ENCODE results near the gene CSTF3. TPM values are rescaled to one million over a fixed set of nuclear protein-coding genes. Genes with fewer than 3 reads are reported as not detected.

The CSTF3 gene
- polyA plus RNA-seq, 1 donor = 49.2 TPM

GRCh38 chr11:33103836-33104235, 57.4 kb downstream of the CSTF3 start:
- peaks cover 31% of the 10 kb centered on the region for H3K36me3 ChIP-seq (ENCODE audit: control insufficient read depth, insufficient read depth, low read length)
- H3K4me1 ChIP-seq (ENCODE audit: control insufficient read depth, insufficient read depth, low read length) = peaks cover 3% of the 10 kb centered on the region
- no peak for DNase-seq
- H3K9me3 ChIP-seq (ENCODE audit: control insufficient read depth, low read depth, low read length) = no peaks in the 10 kb centered on the region
- H3K4me3 ChIP-seq (ENCODE audit: low read length) = no peak overlapping the region
- no peaks in the 10 kb centered on the region for H3K27me3 ChIP-seq (ENCODE audit: control insufficient read depth, insufficient read depth, low read length)
- no peak overlapping the region for H3K27ac ChIP-seq (ENCODE audit: low read length)

DNA sequence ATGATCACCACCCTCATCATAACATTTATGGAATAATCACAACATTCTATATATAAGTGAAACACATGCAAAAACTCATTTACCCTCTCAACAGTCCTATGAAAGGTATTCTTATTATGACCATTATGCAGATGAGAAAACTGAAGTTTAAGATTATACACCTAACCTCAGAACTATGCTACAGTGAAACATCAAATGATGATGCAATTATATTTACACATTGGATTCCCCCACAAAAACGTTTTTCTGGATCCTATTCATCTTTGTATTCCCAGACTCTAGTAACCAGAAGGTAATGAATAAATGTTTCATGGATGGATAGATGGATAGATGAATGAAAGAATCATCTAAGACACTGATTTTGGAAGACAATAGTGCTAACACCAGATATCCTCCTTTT, 67.1 kb downstream of the CSTF3 start:
- Histone ChIP-seq H3K27ac (ENCODE audit: low read length) (no peak overlapping the region), H3K27me3 (ENCODE audit: control insufficient read depth, insufficient read depth, low read length) (no peaks in the 10 kb centered on the region), H3K9me3 (ENCODE audit: control insufficient read depth, low read depth, low read length) (no peaks in the 10 kb centered on the region), H3K36me3 (ENCODE audit: control insufficient read depth, insufficient read depth, low read length) (peaks cover 35% of the 10 kb centered on the region), H3K4me3 (ENCODE audit: low read length) (no peak overlapping the region), H3K4me1 (ENCODE audit: control insufficient read depth, insufficient read depth, low read length) (no peaks in the 10 kb centered on the region)
- WGBS (ENCODE audit: insufficient coverage, low lambda C conversion rate) = no CpG with 5 or more reads among the region's 1 CpG
- no peak for DNase-seq

DNA sequence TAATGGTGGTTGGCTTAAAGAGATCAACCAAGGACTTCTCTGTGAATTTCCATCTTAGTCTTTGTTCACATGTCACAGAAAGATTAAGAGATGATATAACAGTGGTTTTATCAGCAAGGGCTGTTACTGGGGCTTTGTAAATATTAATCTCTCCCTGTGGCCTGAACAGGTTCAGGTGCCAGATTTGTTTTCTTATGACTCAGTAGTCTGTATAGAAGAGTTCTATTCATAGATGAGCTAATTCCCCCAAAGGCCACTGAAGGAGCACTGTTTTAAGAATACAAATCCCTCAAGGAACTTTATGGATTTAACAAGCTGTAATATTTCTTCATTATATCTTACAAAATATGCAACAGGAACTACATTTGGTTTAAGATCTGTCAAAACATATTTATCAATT, 71.5 kb downstream of the CSTF3 start:
- no peaks in the 10 kb centered on the region for H3K9me3 ChIP-seq (ENCODE audit: control insufficient read depth, low read depth, low read length)
- no peak for DNase-seq

DNA sequence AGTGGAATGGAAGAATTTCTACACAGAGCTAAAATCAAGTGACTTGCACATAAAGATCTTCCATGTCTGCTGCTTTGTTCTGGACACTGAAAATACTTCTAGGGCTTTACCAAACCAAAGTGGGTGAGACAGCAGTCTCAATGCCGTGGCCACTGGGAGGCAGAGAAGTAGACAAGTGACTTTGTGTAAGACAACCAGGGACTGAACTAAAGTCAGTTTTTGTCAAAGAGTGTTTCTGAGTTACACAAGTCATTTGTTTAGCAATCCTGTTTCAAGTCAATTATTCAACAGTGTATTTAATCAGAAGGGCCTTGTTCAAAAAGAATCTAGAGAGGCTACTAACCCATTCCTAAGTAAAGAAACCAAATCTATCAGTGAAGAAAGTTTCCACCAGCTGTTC, 75.3 kb downstream of the CSTF3 start:
- no peak for DNase-seq
- no peak overlapping the region for H3K27ac ChIP-seq (ENCODE audit: low read length)
- H3K4me1 ChIP-seq (ENCODE audit: control insufficient read depth, insufficient read depth, low read length) = peaks cover 4% of the 10 kb centered on the region
- no peaks in the 10 kb centered on the region for H3K27me3 ChIP-seq (ENCODE audit: control insufficient read depth, insufficient read depth, low read length)
- H3K4me3 ChIP-seq (ENCODE audit: low read length) = no peak overlapping the region
- peaks cover 43% of the 10 kb centered on the region for H3K36me3 ChIP-seq (ENCODE audit: control insufficient read depth, insufficient read depth, low read length)
- H3K9me3 ChIP-seq (ENCODE audit: control insufficient read depth, low read depth, low read length) = no peaks in the 10 kb centered on the region
- no CpG with 5 or more reads among the region's 1 CpG for WGBS (ENCODE audit: insufficient coverage, low lambda C conversion rate)

More for the DNA sequence above, 71.5 kb downstream of the CSTF3 start:
- no peaks in the 10 kb centered on the region for H3K27me3 ChIP-seq (ENCODE audit: control insufficient read depth, insufficient read depth, low read length)
- no peak overlapping the region for H3K27ac ChIP-seq (ENCODE audit: low read length)
- H3K36me3 ChIP-seq (ENCODE audit: control insufficient read depth, insufficient read depth, low read length) = peaks cover 28% of the 10 kb centered on the region
- no peak overlapping the region for H3K4me3 ChIP-seq (ENCODE audit: low read length)
- peaks cover 4% of the 10 kb centered on the region for H3K4me1 ChIP-seq (ENCODE audit: control insufficient read depth, insufficient read depth, low read length)

DNA sequence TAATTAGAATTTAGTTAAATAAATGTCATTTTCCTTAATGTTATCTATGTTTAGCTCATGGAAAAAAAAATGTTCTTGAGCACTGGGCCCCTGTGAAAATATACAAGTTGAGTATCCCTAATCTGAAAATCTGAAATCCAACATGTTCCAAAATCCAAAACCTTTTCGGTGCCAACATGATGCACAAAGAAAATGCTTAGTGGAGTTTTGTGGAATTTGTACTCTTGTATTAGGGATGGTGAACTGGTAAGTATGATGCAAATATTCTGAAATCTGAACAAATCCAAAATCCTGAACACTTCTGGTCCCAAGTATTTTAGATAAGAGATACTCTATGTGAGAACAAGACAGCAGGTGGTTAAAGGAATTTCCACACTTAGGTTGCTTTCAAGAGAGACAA, 77.4 kb downstream of the CSTF3 start:
- no peak for DNase-seq
- WGBS (ENCODE audit: insufficient coverage, low lambda C conversion rate) = no CpG with 5 or more reads among the region's 1 CpG
- no peaks in the 10 kb centered on the region for H3K27me3 ChIP-seq (ENCODE audit: control insufficient read depth, insufficient read depth, low read length)

GRCh38 chr11:33072465-33072864, 88.8 kb downstream of the CSTF3 start:
- Histone ChIP-seq H3K4me1 (ENCODE audit: control insufficient read depth, insufficient read depth, low read length) (peaks cover 2% of the 10 kb centered on the region), H3K36me3 (ENCODE audit: control insufficient read depth, insufficient read depth, low read length) (peaks cover 69% of the 10 kb centered on the region), H3K27me3 (ENCODE audit: control insufficient read depth, insufficient read depth, low read length) (no peaks in the 10 kb centered on the region), H3K4me3 (ENCODE audit: low read length) (no peak overlapping the region), H3K27ac (ENCODE audit: low read length) (no peak overlapping the region), H3K9me3 (ENCODE audit: control insufficient read depth, low read depth, low read length) (no peaks in the 10 kb centered on the region)
- WGBS (ENCODE audit: insufficient coverage, low lambda C conversion rate) = no CpG with 5 or more reads among the region's 8 CpGs
- DNase-seq = no peak

More for the DNA sequence above, 77.4 kb downstream of the CSTF3 start:
- Histone ChIP-seq H3K4me1 (ENCODE audit: control insufficient read depth, insufficient read depth, low read length) (peaks cover 4% of the 10 kb centered on the region), H3K9me3 (ENCODE audit: control insufficient read depth, low read depth, low read length) (no peaks in the 10 kb centered on the region), H3K36me3 (ENCODE audit: control insufficient read depth, insufficient read depth, low read length) (peaks cover 44% of the 10 kb centered on the region), H3K4me3 (ENCODE audit: low read length) (no peak overlapping the region), H3K27ac (ENCODE audit: low read length) (no peak overlapping the region)

DNA sequence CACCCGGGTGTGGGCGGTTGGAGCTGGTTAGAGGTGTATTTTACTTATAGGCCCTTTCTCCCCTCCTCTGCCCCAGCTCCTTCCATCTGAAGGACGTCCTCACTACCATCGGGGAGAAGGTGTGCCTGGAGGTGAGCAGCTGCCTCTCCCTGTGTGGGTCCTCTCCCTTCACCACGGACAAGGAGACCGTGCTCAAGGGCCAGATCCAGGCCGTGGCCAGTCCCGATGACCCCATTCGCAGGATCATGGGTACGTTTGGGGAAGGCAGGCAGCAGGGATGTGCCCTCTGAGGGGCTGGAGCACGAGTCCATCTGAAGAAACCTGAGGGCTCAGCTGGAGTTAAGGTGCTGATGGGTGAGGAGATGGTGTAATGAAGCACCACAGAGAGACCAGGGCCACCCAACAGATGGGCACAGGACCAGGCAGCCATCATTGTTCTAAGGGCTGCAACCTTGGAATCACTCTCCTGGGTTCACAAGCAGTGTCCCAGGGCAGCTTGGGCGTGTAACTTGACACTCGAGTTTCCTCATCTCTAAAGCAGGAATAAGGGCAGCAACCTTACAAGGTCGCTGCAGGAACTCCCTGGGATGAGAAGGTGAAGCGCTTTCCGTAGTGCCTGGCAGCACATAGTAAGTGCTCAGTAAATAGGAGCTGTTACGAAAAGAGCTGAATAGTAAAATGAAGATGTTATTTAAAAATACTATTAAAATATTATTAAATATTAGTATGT, 92.5 kb downstream of the CSTF3 start:
- Histone ChIP-seq H3K4me3 (ENCODE audit: low read length) (no peak overlapping the region), H3K4me1 (ENCODE audit: control insufficient read depth, insufficient read depth, low read length) (peaks cover 9% of the 10 kb centered on the region), H3K9me3 (ENCODE audit: control insufficient read depth, low read depth, low read length) (no peaks in the 10 kb centered on the region), H3K27me3 (ENCODE audit: control insufficient read depth, insufficient read depth, low read length) (no peaks in the 10 kb centered on the region), H3K27ac (ENCODE audit: low read length) (no peak overlapping the region), H3K36me3 (ENCODE audit: control insufficient read depth, insufficient read depth, low read length) (peaks cover 56% of the 10 kb centered on the region)
- WGBS (ENCODE audit: insufficient coverage, low lambda C conversion rate) = 80% methylated on average over 1 of the region's 17 CpGs
- no peak for DNase-seq

GRCh38 chr11:33067294-33067693, 94.0 kb downstream of the CSTF3 start:
- no peak overlapping the region for H3K4me3 ChIP-seq (ENCODE audit: low read length)
- no peak for DNase-seq
- no peak overlapping the region for H3K27ac ChIP-seq (ENCODE audit: low read length)
- H3K36me3 ChIP-seq (ENCODE audit: control insufficient read depth, insufficient read depth, low read length) = peaks cover 47% of the 10 kb centered on the region
- no CpG with 5 or more reads among the region's 3 CpGs for WGBS (ENCODE audit: insufficient coverage, low lambda C conversion rate)
- H3K9me3 ChIP-seq (ENCODE audit: control insufficient read depth, low read depth, low read length) = no peaks in the 10 kb centered on the region
- peaks cover 9% of the 10 kb centered on the region for H3K4me1 ChIP-seq (ENCODE audit: control insufficient read depth, insufficient read depth, low read length)
- no peaks in the 10 kb centered on the region for H3K27me3 ChIP-seq (ENCODE audit: control insufficient read depth, insufficient read depth, low read length)

DNA sequence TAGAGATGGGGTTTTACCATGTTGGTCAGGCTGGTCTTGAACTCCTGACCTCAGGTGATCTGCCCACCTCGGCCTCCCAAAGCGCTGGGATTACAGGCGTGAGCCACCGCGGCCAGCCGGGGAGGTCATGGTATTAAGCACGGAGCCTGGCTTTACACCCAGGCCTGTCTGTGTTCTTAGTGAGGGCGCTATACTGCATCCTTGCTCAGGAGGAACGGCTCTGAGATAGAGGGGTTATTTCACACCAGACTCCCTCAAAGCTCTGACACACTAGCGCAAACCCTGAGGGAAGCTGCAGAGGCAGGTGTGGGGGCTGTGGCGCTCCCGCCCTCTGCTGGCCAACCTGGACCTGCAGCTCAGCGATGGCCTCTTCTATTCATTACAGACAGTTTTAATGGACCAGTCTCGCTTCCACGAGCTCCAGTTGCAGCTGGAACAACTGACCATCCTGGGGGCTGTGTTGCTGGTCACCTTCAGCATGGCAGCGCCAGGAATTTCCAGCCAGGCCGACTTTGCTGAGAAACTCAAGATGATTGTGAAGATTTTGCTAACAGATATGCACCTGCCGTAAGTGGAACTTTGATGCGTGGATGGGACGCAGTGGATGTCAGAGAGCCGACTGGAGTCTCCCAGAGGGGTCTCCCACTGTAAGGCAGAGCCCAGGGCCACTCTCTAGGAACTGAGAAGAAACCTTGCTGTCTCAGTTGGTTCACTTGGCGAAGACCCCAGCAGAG, 95.7 kb downstream of the CSTF3 start:
- Histone ChIP-seq H3K27me3 (ENCODE audit: control insufficient read depth, insufficient read depth, low read length) (no peaks in the 10 kb centered on the region), H3K27ac (ENCODE audit: low read length) (no peak overlapping the region), H3K36me3 (ENCODE audit: control insufficient read depth, insufficient read depth, low read length) (peaks cover 40% of the 10 kb centered on the region)

DNA sequence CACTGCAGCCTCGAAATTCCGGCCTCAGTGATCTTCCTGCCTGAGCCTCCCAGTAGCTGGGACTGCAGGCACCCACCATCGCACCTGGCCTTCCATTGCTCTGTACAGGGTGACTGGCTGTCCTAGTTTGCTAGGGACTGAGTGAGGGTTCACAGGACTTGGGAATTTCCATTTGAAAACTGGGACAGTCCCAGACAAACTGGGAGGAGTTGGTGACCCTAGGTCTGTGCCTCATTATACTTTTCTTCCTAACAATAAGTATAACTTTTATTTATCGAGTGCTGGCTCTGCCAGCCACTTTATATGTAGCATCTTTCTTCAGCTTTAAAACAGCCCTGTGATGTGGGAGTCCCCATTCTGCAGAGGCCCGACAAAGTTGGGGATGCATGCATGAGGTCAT, 96.4 kb downstream of the CSTF3 start:
- Histone ChIP-seq H3K27me3 (ENCODE audit: control insufficient read depth, insufficient read depth, low read length) (no peaks in the 10 kb centered on the region), H3K27ac (ENCODE audit: low read length) (no peak overlapping the region), H3K9me3 (ENCODE audit: control insufficient read depth, low read depth, low read length) (no peaks in the 10 kb centered on the region), H3K4me3 (ENCODE audit: low read length) (no peak overlapping the region), H3K36me3 (ENCODE audit: control insufficient read depth, insufficient read depth, low read length) (peaks cover 43% of the 10 kb centered on the region), H3K4me1 (ENCODE audit: control insufficient read depth, insufficient read depth, low read length) (peaks cover 23% of the 10 kb centered on the region)
- WGBS (ENCODE audit: insufficient coverage, low lambda C conversion rate) = no CpG with 5 or more reads among the region's 5 CpGs
- DNase-seq = no peak

More for the DNA sequence above, 95.7 kb downstream of the CSTF3 start:
- peak; percentile 57 to 68 for DNase-seq
- WGBS (ENCODE audit: insufficient coverage, low lambda C conversion rate) = no CpG with 5 or more reads among the region's 22 CpGs
- peaks cover 18% of the 10 kb centered on the region for H3K4me1 ChIP-seq (ENCODE audit: control insufficient read depth, insufficient read depth, low read length)
- H3K9me3 ChIP-seq (ENCODE audit: control insufficient read depth, low read depth, low read length) = no peaks in the 10 kb centered on the region
- H3K4me3 ChIP-seq (ENCODE audit: low read length) = no peak overlapping the region

Data from large intestine (tissue), 3 donors.